NCI-H1092 treated with DMSO at 0.1 percent for 48 hours (cell line): ENCODE results near the gene CNOT6.

Experiments
- DNase-seq: peaks from one replicate; lab custom pipeline; 2025; lab: John Stamatoyannopoulos, UW

The CNOT6 gene

GRCh38 chr5:180575571-180575970 is 81.4 kb downstream of the CNOT6 start:
- no peak for DNase-seq

- DNase-seq: no peak
These were observed 86.5 kb downstream of the CNOT6 start for GRCh38 chr5:180580681-180581080.

GRCh38 chr5:180583738-180584137 is 89.6 kb downstream of the CNOT6 start:
- DNase-seq: no peak

GRCh38 chr5:180586204-180586603 is 92.0 kb downstream of the CNOT6 start:
- DNase-seq: no peak

GRCh38 chr5:180586870-180587269 is 92.7 kb downstream of the CNOT6 start:
- no peak for DNase-seq

GRCh38 chr5:180589771-180590542 is 95.8 kb downstream of the CNOT6 start:
- DNase-seq: no peak

- DNase-seq: no peak
These were observed 96.5 kb downstream of the CNOT6 start for GRCh38 chr5:180590543-180591310.

- no peak for DNase-seq
These were observed 97.2 kb downstream of the CNOT6 start, which contains the start of gene SCGB3A1 for GRCh38 chr5:180591311-180591887. Gene SCGB3A1, minus strand, starts transcription at chr5:180591499. Its CDS starts 37 bp downstream, at chr5:180591462.

GRCh38 chr5:180592176-180592575 is 98.0 kb downstream of the CNOT6 start:
- DNase-seq: no peak

GRCh38 chr5:180593446-180594206 is 99.4 kb downstream of the CNOT6 start:
- no peak for DNase-seq

- DNase-seq: no peak
These were observed 100.3 kb downstream of the CNOT6 start for GRCh38 chr5:180594311-180595045.

- no peak for DNase-seq
These were observed 100.8 kb downstream of the CNOT6 start for GRCh38 chr5:180595046-180595379.

- no peak for DNase-seq
These were observed 101.4 kb downstream of the CNOT6 start for GRCh38 chr5:180595381-180596114.

- DNase-seq: no peak
These were observed 102.0 kb downstream of the CNOT6 start for GRCh38 chr5:180596115-180596667.

GRCh38 chr5:180596668-180597231 is 102.6 kb downstream of the CNOT6 start:
- DNase-seq: no peak

GRCh38 chr5:180598316-180598701 is 104.1 kb downstream of the CNOT6 start:
- no peak for DNase-seq

GRCh38 chr5:180598797-180599589 is 104.8 kb downstream of the CNOT6 start:
- DNase-seq: no peak

- DNase-seq: no peak
These were observed 105.4 kb downstream of the CNOT6 start for GRCh38 chr5:180599590-180599914.

GRCh38 chr5:180599981-180600553 is 105.9 kb downstream of the CNOT6 start:
- no peak for DNase-seq
